HEK293T (cell line): ENCODE data around the gene EXTL2.

Source experiments
- CTCF ChIA-PET: fragments of 350-600 bp; formaldehyde crosslinking; extraction: SDS; loops from one replicate; lab custom pipeline; 2021; ENCODE audit warnings: antibody characterized with exemption, inconsistent platforms; lab: Yijun Ruan, JAX
- POLR2A ChIA-PET: fragments of 350-600 bp; formaldehyde crosslinking; extraction: SDS; loops from one replicate; lab custom pipeline; 2020; ENCODE audit warnings: antibody characterized with exemption, inconsistent platforms; lab: Yijun Ruan, JAX
- DNase-seq: peaks from one replicate; pipeline ENCODE4 v3.0.0; 2012; ENCODE audit warnings: mixed read lengths; ENCODE audit errors: extremely low spot score
- ARNT ChIP-seq: fragments of 450-650 bp; IDR thresholded peaks from 2 replicates; pipeline ENCODE4 v1.6.1; 2017; ENCODE audit warnings: mild to moderate bottlenecking
- BHLHE40 ChIP-seq: fragments of 450-650 bp; IDR thresholded peaks from 2 replicates; pipeline ENCODE4 v1.6.1; 2016; ENCODE audit warnings: mild to moderate bottlenecking, moderate library complexity, borderline replicate concordance
- CTBP1 ChIP-seq: fragments of 450-650 bp; IDR thresholded peaks from 2 replicates; pipeline ENCODE4 v1.6.1; 2016; ENCODE audit warnings: borderline replicate concordance
- ELF4 ChIP-seq: fragments of 450-650 bp; IDR thresholded peaks from 2 replicates; pipeline ENCODE4 v1.6.1; 2017; ENCODE audit warnings: antibody characterized with exemption
- FOXA1 ChIP-seq: fragments of 450-650 bp; IDR thresholded peaks from 2 replicates; pipeline ENCODE4 v1.6.1; 2016; ENCODE audit warnings: mild to moderate bottlenecking
- FOXK2 ChIP-seq: fragments of 450-650 bp; IDR thresholded peaks from 2 replicates; pipeline ENCODE4 v1.6.1; 2016; ENCODE audit warnings: mild to moderate bottlenecking
- FOXM1 ChIP-seq: fragments of 450-650 bp; IDR thresholded peaks from 2 replicates; pipeline ENCODE4 v1.6.1; 2017; ENCODE audit warnings: mild to moderate bottlenecking, borderline replicate concordance
- HDGF ChIP-seq: fragments of 450-650 bp; IDR thresholded peaks from 2 replicates; pipeline ENCODE4 v1.6.1; 2017; ENCODE audit warnings: antibody characterized with exemption, borderline replicate concordance
- L3MBTL2 ChIP-seq: fragments of 450-650 bp; conservative IDR thresholded peaks from 2 replicates; pipeline ENCODE4 v1.6.1; 2016; ENCODE audit warnings: mild to moderate bottlenecking
- LEF1 ChIP-seq: fragments of 450-650 bp; IDR thresholded peaks from 2 replicates; pipeline ENCODE4 v1.6.1; 2017; ENCODE audit warnings: mild to moderate bottlenecking, borderline replicate concordance
- NFRKB ChIP-seq: fragments of 450-650 bp; IDR thresholded peaks from 2 replicates; pipeline ENCODE4 v1.6.1; 2016; ENCODE audit warnings: mild to moderate bottlenecking, moderate library complexity
- SP1 ChIP-seq: fragments of 450-650 bp; IDR thresholded peaks from 2 replicates; pipeline ENCODE4 v1.6.1; 2017
- SUZ12 ChIP-seq: fragments of 450-650 bp; IDR thresholded peaks from 2 replicates; pipeline ENCODE4 v1.6.1; 2016; ENCODE audit warnings: mild to moderate bottlenecking
- TARDBP ChIP-seq: fragments of 450-650 bp; IDR thresholded peaks from 2 replicates; pipeline ENCODE4 v1.6.1; 2016
- ZNF384 ChIP-seq: fragments of 450-650 bp; IDR thresholded peaks from 2 replicates; pipeline ENCODE4 v1.6.1; 2016
- TF ChIP-seq, protein P1 (sequence below): fragments of 450-650 bp; IDR thresholded peaks from 2 replicates; pipeline ENCODE4 v1.6.1; 2016

The EXTL2 gene

DNA sequence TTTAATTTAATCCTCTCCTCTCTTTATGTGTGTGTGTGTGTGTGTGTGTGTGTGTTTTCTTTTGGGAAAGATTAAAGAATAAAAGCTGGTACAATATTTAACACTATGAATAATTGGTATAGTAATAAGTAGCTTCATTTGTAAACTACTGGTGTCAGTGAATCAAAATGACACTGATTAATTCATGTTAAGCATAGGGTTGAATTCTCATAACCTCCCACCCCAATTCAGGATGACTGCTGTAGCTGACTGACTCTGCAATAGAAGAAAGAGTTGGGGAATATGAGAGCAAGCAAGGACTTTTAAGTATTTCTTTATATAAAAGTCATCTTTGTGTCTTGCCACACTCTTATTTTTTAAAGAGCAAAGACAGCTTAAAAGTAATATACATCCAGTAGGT lies 14.4 kb upstream of the EXTL2 start:
- ChIA-PET POLR2A (interaction anchor here (1.7 kb wide), 1 partner anchor 14 kb away, joined by 7 read pairs; the partner anchor contains the start of gene EXTL2), CTCF (no interaction called here)
- TF ChIP-seq CTBP1 = no peak
- no peak for TF ChIP-seq ARNT
- no peak for TF ChIP-seq FOXK2
- no peak for TF ChIP-seq LEF1
- no peak for TF ChIP-seq BHLHE40
- TF ChIP-seq HDGF = no peak
- TF ChIP-seq L3MBTL2 = no peak
- no peak for TF ChIP-seq SP1
- no peak for TF ChIP-seq ELF4
- TF ChIP-seq NFRKB = no peak
- DNase-seq = no peak

DNA sequence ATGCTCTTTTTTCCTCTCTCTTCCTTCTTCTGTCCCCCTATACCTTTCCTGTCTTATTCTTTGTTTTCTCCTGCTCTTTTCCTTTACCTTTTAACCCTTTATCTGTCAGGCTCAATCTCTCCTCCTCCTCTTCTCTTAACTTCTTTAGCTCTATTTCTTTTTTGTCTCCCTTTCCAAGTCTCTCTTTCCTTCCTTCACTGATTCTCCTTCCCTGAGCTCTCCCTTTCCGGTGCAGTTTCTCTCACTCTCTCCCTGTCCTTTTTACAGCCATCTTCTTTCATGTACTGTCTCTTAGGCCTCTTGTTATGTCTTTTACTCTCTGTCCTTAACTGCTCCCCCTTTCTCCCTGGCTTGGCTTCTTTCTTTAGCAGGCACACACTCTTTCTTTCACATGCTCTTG lies 13.2 kb upstream of the EXTL2 start:
- TF ChIP-seq CTBP1 (no peak), TARDBP (no peak), SP1 (no peak), NFRKB (no peak), BHLHE40 (no peak), FOXK2 (no peak), L3MBTL2 (no peak), SUZ12 (no peak), FOXA1 (no peak)
- DNase-seq = no peak
- POLR2A ChIA-PET = interaction anchor here (1.5 to 1.7 kb wide), 2 partner anchors 13 kb away, joined by 5 to 7 read pairs; partner anchors contain the start of gene EXTL2
- CTCF ChIA-PET = no interaction called here

DNA sequence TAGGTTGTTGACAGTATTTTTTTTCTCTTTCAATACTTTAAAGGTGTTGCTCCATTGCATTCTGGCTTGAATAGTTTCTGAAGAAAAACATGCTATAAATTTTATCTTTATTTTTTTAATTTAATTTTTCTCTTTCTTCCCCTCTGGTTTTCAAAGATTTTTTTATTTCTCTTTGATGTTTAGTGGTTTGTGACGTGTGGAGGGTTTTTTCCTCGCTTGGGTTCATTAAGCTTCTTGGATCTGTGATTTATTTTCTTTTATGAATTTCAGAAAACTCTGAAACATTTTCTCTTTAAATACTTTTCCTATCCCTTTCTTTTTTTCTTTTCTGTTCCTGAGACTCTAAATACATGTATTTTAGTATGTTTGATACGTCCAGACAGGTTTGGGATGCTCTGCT lies 10.5 kb upstream of the EXTL2 start:
- no peak for DNase-seq
- ChIA-PET CTCF (no interaction called here), POLR2A (no interaction called here)
- TF ChIP-seq, protein P1, sequence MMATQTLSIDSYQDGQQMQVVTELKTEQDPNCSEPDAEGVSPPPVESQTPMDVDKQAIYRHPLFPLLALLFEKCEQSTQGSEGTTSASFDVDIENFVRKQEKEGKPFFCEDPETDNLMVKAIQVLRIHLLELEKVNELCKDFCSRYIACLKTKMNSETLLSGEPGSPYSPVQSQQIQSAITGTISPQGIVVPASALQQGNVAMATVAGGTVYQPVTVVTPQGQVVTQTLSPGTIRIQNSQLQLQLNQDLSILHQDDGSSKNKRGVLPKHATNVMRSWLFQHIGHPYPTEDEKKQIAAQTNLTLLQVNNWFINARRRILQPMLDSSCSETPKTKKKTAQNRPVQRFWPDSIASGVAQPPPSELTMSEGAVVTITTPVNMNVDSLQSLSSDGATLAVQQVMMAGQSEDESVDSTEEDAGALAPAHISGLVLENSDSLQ = no peak
- TF ChIP-seq FOXA1 (no peak), SP1 (no peak), L3MBTL2 (no peak), HDGF (no peak), FOXK2 (no peak), LEF1 (no peak), NFRKB (no peak), FOXM1 (no peak), ZNF384 (no peak), ARNT (no peak), CTBP1 (no peak), BHLHE40 (no peak), SUZ12 (no peak)

DNA sequence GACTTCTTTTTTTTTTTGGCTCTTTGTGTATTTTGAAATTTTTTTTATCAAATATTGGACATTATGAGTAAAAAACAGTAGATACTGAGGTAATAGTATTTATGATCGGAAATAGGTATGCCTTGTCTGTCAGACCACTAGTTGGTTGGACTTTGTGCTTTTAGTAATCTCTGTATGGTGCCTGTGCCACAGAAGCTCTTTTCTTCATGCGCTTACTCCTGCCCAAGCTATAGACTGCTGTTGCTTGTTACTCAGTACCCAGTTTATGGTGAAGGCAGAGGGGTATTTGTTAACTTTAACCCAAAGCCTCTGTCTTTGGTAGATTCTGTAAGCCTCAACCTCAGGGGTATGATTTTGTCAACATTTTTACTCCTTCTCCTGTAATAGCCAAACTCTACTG lies 9.9 kb upstream of the EXTL2 start:
- ChIA-PET POLR2A (interaction anchor here (0.6 kb wide), 1 partner anchor 828 kb away, joined by 3 read pairs; no protein-coding TSS in a partner anchor), CTCF (no interaction called here)
- TF ChIP-seq FOXM1 (no peak), CTBP1 (no peak), ZNF384 (no peak), L3MBTL2 (no peak), BHLHE40 (no peak), FOXK2 (no peak), HDGF (no peak), LEF1 (no peak), NFRKB (no peak), ELF4 (no peak)
- TF ChIP-seq, protein P1 = no peak
- DNase-seq = no peak

DNA sequence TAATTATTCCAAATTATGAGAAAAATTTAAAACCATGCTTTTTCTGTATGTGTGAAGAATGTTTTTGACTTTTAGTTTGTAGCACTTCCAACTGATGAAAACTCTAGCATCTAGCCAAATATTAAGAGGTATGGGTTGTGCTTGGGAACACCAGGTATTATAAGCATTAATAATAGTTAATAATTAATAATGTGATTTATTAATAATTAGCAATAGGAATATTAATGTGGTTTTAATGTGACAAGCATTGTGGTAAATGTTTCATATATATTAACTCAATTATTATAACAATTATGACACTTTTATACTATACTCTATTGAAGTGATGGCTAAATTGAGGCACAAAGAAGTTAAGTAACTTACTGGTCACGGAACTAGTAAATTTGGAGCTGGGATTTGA lies 9.1 kb upstream of the EXTL2 start:
- no peak for DNase-seq
- TF ChIP-seq LEF1 = no peak
- no peak for TF ChIP-seq ELF4
- no peak for TF ChIP-seq FOXM1
- TF ChIP-seq, protein P1 = no peak
- TF ChIP-seq TARDBP = no peak
- no peak for TF ChIP-seq BHLHE40
- TF ChIP-seq ZNF384 = no peak
- no peak for TF ChIP-seq HDGF
- no peak for TF ChIP-seq L3MBTL2
- no peak for TF ChIP-seq NFRKB
- TF ChIP-seq SUZ12 = no peak
- no peak for TF ChIP-seq ARNT
- TF ChIP-seq FOXA1 = no peak
- TF ChIP-seq FOXK2 = no peak
- no peak for TF ChIP-seq CTBP1
- no peak for TF ChIP-seq SP1
- ChIA-PET CTCF (no interaction called here), POLR2A (interaction anchor here (0.6 kb wide), 1 partner anchor 828 kb away, joined by 3 read pairs; no protein-coding TSS in a partner anchor)

DNA sequence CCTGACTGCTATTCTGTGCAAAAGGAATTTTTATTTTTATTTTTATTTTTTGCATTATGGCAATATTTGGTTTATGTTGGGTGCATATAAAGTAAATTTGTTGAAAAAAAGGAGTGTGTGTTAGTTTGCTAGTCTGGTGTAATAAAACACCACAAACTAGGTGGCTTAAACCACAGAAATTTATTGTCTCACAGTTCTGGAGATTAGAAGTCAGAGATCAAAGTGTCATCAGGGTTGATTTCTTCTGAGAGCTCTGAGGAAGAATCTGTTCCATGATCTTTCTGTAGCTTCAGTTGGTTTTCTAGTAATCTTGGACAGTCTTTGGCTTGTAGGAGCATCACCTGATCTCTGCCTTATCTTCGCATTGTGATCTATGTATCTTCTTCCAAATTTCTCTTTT lies 7.7 kb upstream of the EXTL2 start:
- CTCF ChIA-PET = interaction anchor here (1.0 kb wide), 1 partner anchor 21 kb away, joined by 3 read pairs; no protein-coding TSS in a partner anchor
- no peak for TF ChIP-seq L3MBTL2
- TF ChIP-seq FOXK2 = no peak
- TF ChIP-seq HDGF = no peak
- TF ChIP-seq ELF4 = no peak
- TF ChIP-seq SUZ12 = no peak
- TF ChIP-seq LEF1 = no peak
- no peak for TF ChIP-seq FOXA1
- TF ChIP-seq TARDBP = no peak
- no peak for TF ChIP-seq FOXM1
- no peak for TF ChIP-seq CTBP1
- TF ChIP-seq, protein P1 = no peak
- TF ChIP-seq ARNT = no peak
- no peak for TF ChIP-seq BHLHE40
- no peak for TF ChIP-seq SP1
- TF ChIP-seq ZNF384 = no peak
- no peak for TF ChIP-seq NFRKB
- POLR2A ChIA-PET = no interaction called here
- no peak for DNase-seq
